Measurements from ENCODE around the gene WNT7B.

WNT7B gene

GRCh38 chr22:45906946-45907345, 70.0 kb downstream of the WNT7B start:
- no peak for DNase-seq (ENCODE audit: low read depth in 2 of 2)

- no peak for DNase-seq (ENCODE audit: low read depth in 2 of 2)
Observed at GRCh38 chr22:45905924-45906865, 70.8 kb downstream of the WNT7B start.

- DNase-seq (ENCODE audit: low read depth in 2 of 2), result no peak
Observed at GRCh38 chr22:45905326-45905923, 71.5 kb downstream of the WNT7B start.

GRCh38 chr22:45904236-45904635, 72.7 kb downstream of the WNT7B start:
- no peak for DNase-seq (ENCODE audit: low read depth in 2 of 2)

- no peak for DNase-seq (ENCODE audit: low read depth in 2 of 2)
Observed at GRCh38 chr22:45903355-45904135, 73.4 kb downstream of the WNT7B start.

GRCh38 chr22:45897736-45898135, 79.2 kb downstream of the WNT7B start:
- DNase-seq (ENCODE audit: low read depth in 2 of 2), result no peak

GRCh38 chr22:45896964-45897538, 79.9 kb downstream of the WNT7B start:
- no peak for DNase-seq (ENCODE audit: low read depth in 2 of 2)

- DNase-seq (ENCODE audit: low read depth in 2 of 2), result no peak
Observed at GRCh38 chr22:45896153-45896951, 80.6 kb downstream of the WNT7B start.

- DNase-seq (ENCODE audit: low read depth in 2 of 2), result no peak
Observed at GRCh38 chr22:45895436-45896152, 81.4 kb downstream of the WNT7B start.

- no peak for DNase-seq (ENCODE audit: low read depth in 2 of 2)
Observed at GRCh38 chr22:45893516-45893915, 83.4 kb downstream of the WNT7B start.

GRCh38 chr22:45892681-45893461, 84.1 kb downstream of the WNT7B start:
- no peak for DNase-seq (ENCODE audit: low read depth in 2 of 2)

- DNase-seq (ENCODE audit: low read depth in 2 of 2), result no peak
Observed at GRCh38 chr22:45891996-45892621, 84.9 kb downstream of the WNT7B start.

GRCh38 chr22:45891471-45891995, 85.4 kb downstream of the WNT7B start:
- DNase-seq (ENCODE audit: low read depth in 2 of 2), result no peak

GRCh38 chr22:45891021-45891421, 85.9 kb downstream of the WNT7B start:
- DNase-seq (ENCODE audit: low read depth in 2 of 2), result no peak

- DNase-seq (ENCODE audit: low read depth in 2 of 2), result no peak
Observed at GRCh38 chr22:45890351-45890635, 86.7 kb downstream of the WNT7B start.

GRCh38 chr22:45889539-45890350, 87.2 kb downstream of the WNT7B start:
- DNase-seq (ENCODE audit: low read depth in 2 of 2), result no peak

GRCh38 chr22:45889093-45889538, 87.8 kb downstream of the WNT7B start:
- DNase-seq (ENCODE audit: low read depth in 2 of 2), result no peak
